Measurements from ENCODE around the gene SPTB.
A peak's percentile ranks its signal among the peaks of the same experiment; 100 is the strongest.

SPTB gene

GRCh38 chr14:64764641-64765520 is 114.8 kb downstream of the SPTB start:
- DNase-seq (ENCODE audit: low read depth): peak; percentile 78
- peak overlapping the region; percentile 39 for H3K4me3 ChIP-seq (ENCODE audit: low read depth, low read length)
- TF ChIP-seq CTCF (conservative IDR thresholded peaks at IDR 0.05; ENCODE audit: low read depth, low read length): peak; percentile 94

GRCh38 chr14:64763801-64764621 is 115.7 kb downstream of the SPTB start:
- DNase-seq (ENCODE audit: low read depth): peak; percentile 46
- peak; percentile 18 for TF ChIP-seq CTCF (conservative IDR thresholded peaks at IDR 0.05; ENCODE audit: low read depth, low read length)
- H3K4me3 ChIP-seq (ENCODE audit: low read depth, low read length): no peak overlapping the region

GRCh38 chr14:64763085-64763782 is 116.5 kb downstream of the SPTB start:
- no peak overlapping the region for H3K4me3 ChIP-seq (ENCODE audit: low read depth, low read length)
- no peak for TF ChIP-seq CTCF (conservative IDR thresholded peaks at IDR 0.05; ENCODE audit: low read depth, low read length)
- DNase-seq (ENCODE audit: low read depth): no peak

- no peak for TF ChIP-seq CTCF (conservative IDR thresholded peaks at IDR 0.05; ENCODE audit: low read depth, low read length)
- H3K4me3 ChIP-seq (ENCODE audit: low read depth, low read length): no peak overlapping the region
- DNase-seq (ENCODE audit: low read depth): peak; percentile 95
Observed at GRCh38 chr14:64762044-64763034, 117.4 kb downstream of the SPTB start.

GRCh38 chr14:64761441-64762043 is 118.2 kb downstream of the SPTB start:
- peak; percentile 20 for DNase-seq (ENCODE audit: low read depth)
- H3K4me3 ChIP-seq (ENCODE audit: low read depth, low read length): no peak overlapping the region
- TF ChIP-seq CTCF (conservative IDR thresholded peaks at IDR 0.05; ENCODE audit: low read depth, low read length): peak; percentile 20

All from choroid plexus epithelial cell (primary cell).